Gastroesophageal sphincter (tissue), 4 donors: ENCODE measurements around the gene ZFHX3. TPM values are rescaled to one million over a fixed set of nuclear protein-coding genes. Genes with fewer than 3 reads are reported as not detected.

Source experiments
- ATAC-seq: fragments of 150-250 bp; one replicate; pipeline ENCODE4 v1.9.1; 2016; ENCODE audit warnings: mild to moderate bottlenecking, moderate library complexity
- H3K27ac ChIP-seq, 4 donors: fragments of 200-600 bp; sonication (generic) in 3 of 4; 1 replicate in 3 of 4; 2 replicates in 1 of 4; pipeline ENCODE4 v1.5.1; 2016 to 2019
- H3K27me3 ChIP-seq: fragments of 200-600 bp; sonication (generic); one replicate; pipeline ENCODE4 v1.5.1; 2019
- H3K36me3 ChIP-seq, 2 donors: fragments of 200-600 bp; sonication (generic); one replicate each; pipeline ENCODE4 v1.5.1; 2019; ENCODE audit warnings: control low read depth in 1 of 2
- H3K4me1 ChIP-seq, 3 donors: fragments of 200-600 bp; sonication (generic); 1 replicate in 2 of 3; 2 replicates in 1 of 3; pipeline ENCODE4 v1.5.1; 2016 to 2019; ENCODE audit warnings: control low read depth in 2 of 3
- H3K4me3 ChIP-seq, 2 donors: fragments of 200-600 bp; sonication (generic); one replicate each; pipeline ENCODE4 v1.5.1; 2019; ENCODE audit warnings: mild to moderate bottlenecking in 1 of 2, moderate library complexity in 1 of 2
- H3K9me3 ChIP-seq, 3 donors: fragments of 200-600 bp; sonication (generic); one replicate each; pipeline ENCODE4 v1.5.1; 2017 to 2019; ENCODE audit warnings: control low read depth in 2 of 3
- EP300 ChIP-seq: sonication (generic); formaldehyde crosslinking; IDR thresholded peaks from one replicate; pipeline ENCODE4 v1.6.1; 2017; ENCODE audit warnings: antibody characterized with exemption, mild to moderate bottlenecking
- POLR2A ChIP-seq, 2 donors: fragments of 450-650 bp; IDR thresholded peaks; one replicate each; pipeline ENCODE4 v1.6.1; 2017; ENCODE audit warnings: antibody characterized with exemption in 2 of 2, mild to moderate bottlenecking in 2 of 2, moderate library complexity in 1 of 2
- POLR2AphosphoS5 ChIP-seq: sonication (generic); formaldehyde crosslinking; IDR thresholded peaks from one replicate; pipeline ENCODE4 v1.6.1; 2017; ENCODE audit warnings: antibody characterized with exemption
- WGBS, 2 donors: methylation state at CpG; one replicate each; pipeline ENCODE4 v1.1.5; 2018; ENCODE audit warnings: low coverage in 1 of 2; 5-methylcytosine and 5-hydroxymethylcytosine counted together
- total RNA-seq, 4 donors: library from RNA; depleted of rRNA; stranded (reverse); fragments of >200 nt; gene quantifications; one replicate each; pipeline ENCODE4 v1.1.0, GENCODE V29; 2016
- TF ChIP-seq, protein P1 (sequence below), 4 experiments: fragments of 200-600 bp in 2 of 4; fragments of 450-650 bp in 2 of 4; sonication (generic) in 1 of 4; IDR thresholded peaks; one replicate each; pipeline ENCODE4 v1.5.1; 2017 to 2019; ENCODE audit warnings: antibody characterized with exemption in 4 of 4, mild to moderate bottlenecking in 2 of 4, moderate library complexity in 2 of 4

Gene ZFHX3
- total RNA-seq, 4 donors from 2014 or later, result 24.0 to 47.1 (median 29.5) TPM

DNA sequence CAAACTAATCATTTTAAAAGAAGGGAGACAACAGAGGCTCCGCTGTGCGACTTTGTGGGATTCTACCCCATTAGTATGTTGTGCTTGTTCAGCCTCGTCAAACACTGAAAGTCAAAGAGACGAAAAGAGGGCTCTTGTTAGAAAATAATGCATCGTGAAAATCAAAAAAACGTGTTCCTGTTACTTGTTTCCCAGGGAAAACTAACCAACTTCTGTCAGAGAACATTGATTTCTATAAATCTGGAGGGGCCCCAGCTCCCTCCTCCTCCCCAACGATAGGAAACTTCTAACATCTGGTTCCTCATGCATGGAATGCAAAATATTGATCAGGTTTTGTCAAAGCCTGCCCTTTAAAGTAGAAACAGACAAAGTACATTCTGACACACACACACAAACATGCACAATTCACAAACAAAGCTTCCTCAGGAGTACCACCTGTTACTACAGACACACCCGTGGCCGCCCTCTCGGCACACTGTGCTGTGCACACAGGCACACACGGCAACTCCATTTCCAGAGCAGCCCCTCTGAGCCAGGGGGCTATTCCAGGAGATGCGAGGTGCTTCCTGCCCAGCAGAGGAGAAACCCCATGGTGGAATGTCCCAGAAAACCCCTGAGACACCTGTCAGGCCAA is 151.3 kb downstream of the ZFHX3 start:
- Histone ChIP-seq H3K27ac (peak overlapping the region in 1 of 4 donors; percentile 26), H3K4me1 (peaks cover 0 to 24% (median 0%) of the 10 kb centered on the region in 3 donors), H3K9me3 (no peaks in the 10 kb centered on the region), H3K4me3 (no peak overlapping the region), H3K36me3 (no peaks in the 10 kb centered on the region), H3K27me3 (no peaks in the 10 kb centered on the region)
- no peak for ATAC-seq
- TF ChIP-seq, protein P1, sequence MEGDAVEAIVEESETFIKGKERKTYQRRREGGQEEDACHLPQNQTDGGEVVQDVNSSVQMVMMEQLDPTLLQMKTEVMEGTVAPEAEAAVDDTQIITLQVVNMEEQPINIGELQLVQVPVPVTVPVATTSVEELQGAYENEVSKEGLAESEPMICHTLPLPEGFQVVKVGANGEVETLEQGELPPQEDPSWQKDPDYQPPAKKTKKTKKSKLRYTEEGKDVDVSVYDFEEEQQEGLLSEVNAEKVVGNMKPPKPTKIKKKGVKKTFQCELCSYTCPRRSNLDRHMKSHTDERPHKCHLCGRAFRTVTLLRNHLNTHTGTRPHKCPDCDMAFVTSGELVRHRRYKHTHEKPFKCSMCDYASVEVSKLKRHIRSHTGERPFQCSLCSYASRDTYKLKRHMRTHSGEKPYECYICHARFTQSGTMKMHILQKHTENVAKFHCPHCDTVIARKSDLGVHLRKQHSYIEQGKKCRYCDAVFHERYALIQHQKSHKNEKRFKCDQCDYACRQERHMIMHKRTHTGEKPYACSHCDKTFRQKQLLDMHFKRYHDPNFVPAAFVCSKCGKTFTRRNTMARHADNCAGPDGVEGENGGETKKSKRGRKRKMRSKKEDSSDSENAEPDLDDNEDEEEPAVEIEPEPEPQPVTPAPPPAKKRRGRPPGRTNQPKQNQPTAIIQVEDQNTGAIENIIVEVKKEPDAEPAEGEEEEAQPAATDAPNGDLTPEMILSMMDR (IDR thresholded peaks at IDR 0.05), result no peak
- TF ChIP-seq POLR2A (IDR thresholded peaks at IDR 0.05), result no peak
- WGBS, 2 donors, result 73 to 84% methylated on average over 7 to 8 of the region's 12 CpGs

DNA sequence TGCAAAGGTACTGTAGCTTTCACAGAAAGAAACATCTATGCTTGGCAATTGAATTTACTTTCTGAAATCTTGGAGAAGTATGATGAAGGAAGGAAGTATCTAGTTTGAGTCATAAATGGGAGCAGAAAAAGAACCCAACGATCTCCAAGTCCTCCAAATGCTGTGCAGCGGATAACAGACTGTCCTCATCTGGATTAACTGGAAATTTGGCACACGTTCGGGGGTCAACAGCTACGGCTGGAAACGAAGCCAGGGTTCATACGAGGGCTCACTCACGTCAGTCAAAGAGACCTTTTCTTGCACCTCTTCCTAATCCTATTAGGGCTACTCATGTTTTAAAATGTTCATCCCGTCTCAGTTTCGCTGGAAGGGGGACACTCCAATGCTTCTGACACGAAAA is 152.0 kb downstream of the ZFHX3 start:
- peaks cover 0 to 24% (median 0%) of the 10 kb centered on the region in 3 donors for H3K4me1 ChIP-seq
- H3K27ac ChIP-seq, result no peak overlapping the region
- TF ChIP-seq POLR2AphosphoS5 (peak; percentile 67), EP300 (no peak), POLR2A (IDR thresholded peaks at IDR 0.05) (no peak)
- TF ChIP-seq, protein P1 (IDR thresholded peaks at IDR 0.05), result no peak
- H3K27me3 ChIP-seq, result no peaks in the 10 kb centered on the region
- H3K9me3 ChIP-seq, result no peaks in the 10 kb centered on the region
- H3K36me3 ChIP-seq, result no peaks in the 10 kb centered on the region
- no peak overlapping the region for H3K4me3 ChIP-seq
- ATAC-seq, result no peak
- 59 to 70% methylated on average over 10 to 11 of the region's 11 CpGs for WGBS, 2 donors

DNA sequence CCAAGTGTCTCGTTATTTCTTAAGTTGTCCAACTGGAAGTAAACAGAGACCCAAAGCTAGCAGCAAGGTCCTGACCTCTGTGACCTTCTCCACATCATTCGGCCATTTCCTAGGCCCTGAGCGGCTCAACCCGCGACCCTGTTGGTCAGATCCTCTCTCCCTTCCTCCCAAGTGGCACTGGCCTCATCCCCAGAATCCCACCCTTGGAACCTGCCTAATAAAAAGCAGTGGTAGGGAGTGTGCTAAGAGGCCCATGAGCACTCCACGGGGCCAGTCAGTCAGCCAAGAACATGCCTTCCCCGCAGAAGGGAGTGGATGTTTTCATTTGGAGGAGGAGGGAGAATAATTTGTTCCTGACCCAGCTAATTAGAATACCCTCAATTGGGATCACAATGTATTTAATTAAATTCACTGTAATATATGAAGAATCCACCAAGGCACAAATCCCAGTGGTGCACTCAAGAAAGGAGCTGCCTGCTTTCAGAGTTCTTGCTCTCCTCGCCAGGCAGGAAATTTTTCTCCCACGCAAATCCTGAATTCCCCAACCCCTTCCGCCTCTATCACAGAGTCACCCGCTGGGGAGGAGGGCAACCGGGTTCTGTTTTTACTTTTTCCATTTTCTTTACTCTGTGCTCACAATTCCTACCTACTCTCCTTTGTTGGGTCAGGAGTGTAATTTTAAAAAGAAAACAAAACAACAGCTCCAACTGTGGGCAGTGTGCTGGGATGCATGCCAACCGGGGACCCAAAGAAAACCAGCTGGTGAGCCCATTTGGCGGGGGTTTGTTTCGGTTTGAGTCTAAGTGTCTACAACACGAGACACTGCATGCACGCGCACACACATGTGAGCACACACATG is 153.4 kb downstream of the ZFHX3 start:
- Histone ChIP-seq H3K27ac (peak overlapping the region in 3 of 4 donors; percentile 26 to 40 (median 33)), H3K36me3 (peaks cover 0 to 6% of the 10 kb centered on the region in 2 donors), H3K27me3 (no peaks in the 10 kb centered on the region), H3K4me3 (no peak overlapping the region), H3K4me1 (peaks cover 0 to 24% (median 0%) of the 10 kb centered on the region in 3 donors), H3K9me3 (no peaks in the 10 kb centered on the region)
- WGBS, 2 donors, result 67 to 78% methylated on average over 9 to 15 of the region's 18 CpGs
- TF ChIP-seq POLR2A (IDR thresholded peaks at IDR 0.05) (no peak), EP300 (no peak), POLR2AphosphoS5 (no peak)
- TF ChIP-seq, protein P1 (IDR thresholded peaks at IDR 0.05), result no peak
- no peak for ATAC-seq

DNA sequence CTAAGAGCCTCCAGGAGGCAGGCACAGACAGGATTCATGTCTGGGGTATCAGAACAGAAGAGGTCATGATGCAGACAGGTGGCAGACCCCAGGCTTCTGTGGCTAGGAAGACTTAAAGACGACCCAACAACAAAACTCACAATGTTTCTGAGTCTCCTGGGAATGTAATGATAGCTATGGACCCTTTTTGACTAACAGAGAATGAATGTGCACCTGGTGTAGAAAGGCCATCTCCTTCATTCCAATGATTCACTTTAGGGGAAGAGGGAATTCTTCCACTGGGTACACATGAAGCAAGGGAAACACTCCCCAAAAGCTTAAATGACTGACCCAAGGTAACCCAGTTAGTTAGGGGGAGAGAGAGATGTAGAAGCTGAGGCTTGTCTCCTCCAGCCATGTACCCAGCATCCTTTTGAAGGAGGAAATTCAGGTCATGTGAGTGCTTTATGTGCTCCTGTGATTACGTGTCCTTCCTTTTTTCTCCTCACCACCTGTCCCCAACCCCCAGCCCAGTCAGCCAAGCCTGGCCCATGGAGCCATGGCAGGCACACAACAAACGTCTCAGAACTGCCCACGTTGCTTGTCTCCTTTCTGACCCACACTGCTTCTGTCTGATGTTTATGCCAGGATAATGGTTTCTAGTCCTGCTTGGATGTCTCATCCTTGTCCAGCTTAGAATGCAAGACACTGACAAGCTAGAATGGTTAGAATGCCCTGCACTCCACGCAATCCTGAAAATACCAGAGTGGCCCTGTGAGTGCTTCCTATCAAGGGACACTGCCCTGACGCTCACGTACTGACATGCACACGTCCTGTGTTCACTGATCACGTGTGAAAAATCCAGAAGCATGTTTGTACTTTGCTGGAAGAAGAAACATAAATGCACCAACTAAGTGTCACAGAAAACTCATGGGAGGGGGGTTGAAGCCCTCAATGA is 156.4 kb downstream of the ZFHX3 start:
- H3K27ac ChIP-seq, result no peak overlapping the region
- H3K4me1 ChIP-seq, result peaks cover 0 to 19% (median 0%) of the 10 kb centered on the region in 3 donors
- H3K9me3 ChIP-seq, result no peaks in the 10 kb centered on the region
- peaks cover 0 to 35% of the 10 kb centered on the region in 2 donors for H3K36me3 ChIP-seq
- WGBS, 2 donors, result 85 to 97% methylated on average over 4 to 6 of the region's 9 CpGs
- TF ChIP-seq, protein P1 (IDR thresholded peaks at IDR 0.05), result no peak
- TF ChIP-seq POLR2A (IDR thresholded peaks at IDR 0.05) (no peak), POLR2AphosphoS5 (no peak)
- no peak for ATAC-seq
- H3K27me3 ChIP-seq, result no peaks in the 10 kb centered on the region
- H3K4me3 ChIP-seq, result no peak overlapping the region
